Activated naive CD8-positive, alpha-beta T cell (primary cell): ENCODE measurements around the gene U2SURP.

Experiments used
- H3K27ac Mint-ChIP-seq: one replicate; pipeline ENCODE4 v1.8.0; 2021; ENCODE audit warnings: mixed read lengths
- H3K27me3 Mint-ChIP-seq: one replicate; pipeline ENCODE4 v1.8.0; 2021; ENCODE audit warnings: mixed read lengths
- H3K36me3 Mint-ChIP-seq: one replicate; pipeline ENCODE4 v1.8.0; 2021; ENCODE audit warnings: mixed read lengths
- H3K4me1 Mint-ChIP-seq: one replicate; pipeline ENCODE4 v1.8.0; 2021; ENCODE audit warnings: low read depth, mixed read lengths
- H3K4me3 Mint-ChIP-seq: one replicate; pipeline ENCODE4 v1.8.0; 2021; ENCODE audit warnings: mild to moderate bottlenecking, mixed read lengths
- H3K9me3 Mint-ChIP-seq: one replicate; pipeline ENCODE4 v1.8.0; 2021; ENCODE audit warnings: low read depth, mixed read lengths

The U2SURP gene

DNA sequence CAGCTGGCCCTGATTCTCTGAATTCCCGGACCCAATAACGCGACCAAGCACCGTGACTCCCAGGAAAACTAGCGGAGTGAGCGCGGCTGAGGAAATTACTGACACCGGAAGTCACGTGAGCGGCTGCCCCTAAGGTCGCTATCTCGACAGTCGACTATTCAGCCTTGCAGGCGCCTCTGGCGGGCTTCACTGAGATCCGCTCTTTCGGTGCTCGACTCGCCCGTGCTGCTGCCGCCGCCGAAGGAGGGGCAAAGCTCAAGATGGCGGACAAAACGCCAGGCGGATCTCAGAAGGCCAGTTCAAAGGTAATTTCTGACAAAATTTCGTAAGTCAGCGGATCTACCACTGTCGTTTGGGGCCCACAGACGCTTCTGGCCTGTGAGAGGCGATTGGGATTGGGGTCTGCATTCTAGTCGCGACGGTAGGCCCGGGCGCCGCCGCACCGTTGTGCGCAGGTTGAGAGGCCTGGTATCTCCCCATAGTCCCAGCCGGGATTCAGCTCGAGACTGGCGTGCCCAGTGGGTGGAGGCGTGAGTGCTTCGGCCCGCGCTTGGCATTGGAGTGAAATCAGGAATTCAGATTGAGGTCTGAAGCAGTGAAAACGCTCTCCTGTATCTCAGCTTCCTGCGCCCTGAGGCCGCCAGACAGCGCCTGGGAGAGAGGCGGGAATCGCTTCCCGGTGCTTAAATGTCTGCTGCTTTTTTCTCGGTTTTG lies at the start of gene U2SURP:
Gene U2SURP (plus strand): TSS at position 202 of the 714 bp plus-strand sequence. CDS start 59 bp downstream, at position 261.
- Mint-ChIP-seq H3K9me3 (no peaks in the 10 kb centered on the region), H3K4me1 (peaks cover 41% of the 10 kb centered on the region), H3K27me3 (no peaks in the 10 kb centered on the region), H3K27ac (peak within 1 kb of the TSS; percentile 100), H3K4me3 (peak within 1 kb of the TSS; percentile 99), H3K36me3 (peaks cover 5% of the 10 kb centered on the region)

DNA sequence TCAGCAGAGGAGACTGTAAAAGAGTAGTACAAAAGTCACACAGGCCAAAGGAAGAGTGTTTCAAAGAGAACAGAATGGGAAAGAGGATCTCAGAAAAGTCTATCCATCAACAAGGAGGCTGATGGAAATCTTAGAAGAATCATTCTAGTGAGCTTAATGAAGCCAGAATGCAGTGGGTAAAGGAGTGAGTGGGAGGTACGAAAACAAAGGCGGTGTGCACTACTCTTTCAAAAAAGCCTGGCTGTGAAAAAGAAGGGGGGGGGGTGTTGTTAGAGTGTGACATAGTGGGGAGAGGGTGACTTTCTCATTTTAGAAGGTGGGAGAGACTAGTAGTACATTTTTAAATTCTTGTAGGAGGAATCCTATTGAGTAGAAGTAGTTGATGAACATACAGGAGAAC lies 49.6 kb upstream of the U2SURP start:
- Mint-ChIP-seq H3K9me3 (no peaks in the 10 kb centered on the region), H3K27me3 (peaks cover 23% of the 10 kb centered on the region), H3K4me1 (no peaks in the 10 kb centered on the region)

GRCh38 chr3:142952272-142953193 lies 48.8 kb upstream of the U2SURP start:
- no peaks in the 10 kb centered on the region for H3K9me3 Mint-ChIP-seq
- no peak overlapping the region for H3K4me3 Mint-ChIP-seq
- H3K27me3 Mint-ChIP-seq: peaks cover 24% of the 10 kb centered on the region
- no peaks in the 10 kb centered on the region for H3K4me1 Mint-ChIP-seq
- no peak overlapping the region for H3K27ac Mint-ChIP-seq
- H3K36me3 Mint-ChIP-seq: no peaks in the 10 kb centered on the region

More for the DNA sequence above, 49.6 kb upstream of the U2SURP start:
- no peak overlapping the region for H3K4me3 Mint-ChIP-seq
- no peaks in the 10 kb centered on the region for H3K36me3 Mint-ChIP-seq
- H3K27ac Mint-ChIP-seq: no peak overlapping the region

- no peaks in the 10 kb centered on the region for H3K9me3 Mint-ChIP-seq
- no peak overlapping the region for H3K4me3 Mint-ChIP-seq
- H3K27ac Mint-ChIP-seq: no peak overlapping the region
- H3K27me3 Mint-ChIP-seq: peaks cover 23% of the 10 kb centered on the region
- H3K36me3 Mint-ChIP-seq: no peaks in the 10 kb centered on the region
- H3K4me1 Mint-ChIP-seq: no peaks in the 10 kb centered on the region
Measured at GRCh38 chr3:142953443-142953842, 47.9 kb upstream of the U2SURP start.

GRCh38 chr3:142958707-142959106 lies 42.7 kb upstream of the U2SURP start:
- Mint-ChIP-seq H3K36me3 (no peaks in the 10 kb centered on the region), H3K27me3 (peaks cover 40% of the 10 kb centered on the region), H3K4me1 (peaks cover 10% of the 10 kb centered on the region), H3K27ac (no peak overlapping the region), H3K4me3 (no peak overlapping the region), H3K9me3 (no peaks in the 10 kb centered on the region)

GRCh38 chr3:142960322-142960850 lies 41.0 kb upstream of the U2SURP start:
- Mint-ChIP-seq H3K4me1 (peaks cover 13% of the 10 kb centered on the region), H3K4me3 (no peak overlapping the region), H3K36me3 (no peaks in the 10 kb centered on the region), H3K9me3 (no peaks in the 10 kb centered on the region), H3K27me3 (peaks cover 48% of the 10 kb centered on the region), H3K27ac (no peak overlapping the region)

DNA sequence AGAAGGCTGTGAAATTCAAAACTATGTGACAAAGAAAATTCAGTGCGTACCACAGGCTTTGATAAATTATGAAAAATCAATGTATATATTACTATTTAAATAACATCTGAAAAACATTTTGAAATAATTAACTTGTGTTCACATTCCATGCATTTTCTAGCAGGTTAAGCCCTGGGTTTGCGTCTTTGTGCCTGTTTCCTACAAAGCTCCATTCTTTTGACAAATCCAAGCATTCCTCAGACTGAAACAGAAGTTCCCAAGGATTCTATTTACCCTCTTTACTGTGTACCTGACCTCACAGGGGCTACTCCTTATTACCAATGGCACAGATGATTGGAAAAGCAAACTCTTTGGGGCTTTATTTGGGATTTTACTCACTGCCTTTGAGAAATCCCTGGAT lies 39.8 kb upstream of the U2SURP start:
- no peak overlapping the region for H3K4me3 Mint-ChIP-seq
- H3K27me3 Mint-ChIP-seq: peaks cover 48% of the 10 kb centered on the region
- no peaks in the 10 kb centered on the region for H3K36me3 Mint-ChIP-seq
- H3K9me3 Mint-ChIP-seq: no peaks in the 10 kb centered on the region
- H3K27ac Mint-ChIP-seq: no peak overlapping the region
- peaks cover 13% of the 10 kb centered on the region for H3K4me1 Mint-ChIP-seq

DNA sequence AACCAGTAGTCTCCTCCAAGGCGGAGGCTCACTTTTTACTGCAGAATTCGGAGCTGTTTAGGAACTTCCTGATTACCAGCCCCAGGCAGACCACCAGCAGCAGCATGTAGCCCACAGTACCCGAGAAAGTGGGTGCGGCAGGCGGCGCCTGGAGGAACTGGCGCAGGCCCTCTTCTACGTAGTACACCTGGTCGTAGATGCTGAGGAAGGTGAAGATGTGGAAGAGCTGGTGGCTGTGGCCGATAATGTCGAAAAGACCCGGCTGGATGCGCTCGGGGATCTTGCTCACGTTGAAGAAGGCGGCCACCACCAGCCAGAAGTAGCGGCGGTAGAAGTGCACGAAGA lies 39.2 kb upstream of the U2SURP start:
- Mint-ChIP-seq H3K27me3 (peaks cover 49% of the 10 kb centered on the region), H3K4me3 (peak overlapping the region; percentile 86), H3K4me1 (peaks cover 13% of the 10 kb centered on the region)

DNA sequence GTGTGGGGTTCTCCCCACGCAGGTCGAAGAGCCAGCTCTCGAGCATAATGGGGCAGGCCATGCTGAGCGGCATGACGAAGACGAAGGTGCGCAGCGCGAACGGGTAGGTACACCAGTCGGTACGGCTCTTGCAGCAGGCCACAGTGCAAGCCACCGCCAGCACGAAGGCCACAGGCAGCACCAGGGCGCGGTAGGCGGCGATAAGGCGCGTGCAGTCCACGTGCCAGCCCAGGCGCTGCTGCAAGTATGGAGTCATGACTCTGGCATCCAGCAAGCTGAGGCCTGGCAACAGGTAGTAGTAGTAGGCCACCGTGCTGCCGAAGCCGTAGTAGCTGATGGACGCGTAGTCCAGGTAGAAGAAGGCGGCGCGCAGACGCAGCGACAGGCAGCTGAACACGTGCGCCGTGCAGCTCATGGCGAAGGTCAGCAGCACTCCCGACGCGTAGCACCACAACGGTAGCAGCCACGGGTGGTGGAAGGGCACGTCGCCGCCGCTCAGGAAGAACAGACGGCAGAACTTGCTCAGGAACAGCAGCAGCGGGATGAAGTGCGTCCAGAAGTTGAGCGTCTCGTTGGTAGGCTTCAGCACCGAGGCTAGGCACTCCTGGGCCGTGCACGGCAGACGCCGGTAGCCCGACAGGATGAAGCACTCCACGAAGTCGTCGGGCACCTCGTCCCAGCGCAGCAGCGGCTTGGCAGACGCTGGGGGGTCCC lies 38.7 kb upstream of the U2SURP start:
- Mint-ChIP-seq H3K27ac (peak overlapping the region; percentile 34), H3K36me3 (no peaks in the 10 kb centered on the region), H3K9me3 (no peaks in the 10 kb centered on the region), H3K27me3 (peaks cover 46% of the 10 kb centered on the region), H3K4me1 (peaks cover 13% of the 10 kb centered on the region), H3K4me3 (peak overlapping the region; percentile 86)

More for the DNA sequence above, 39.2 kb upstream of the U2SURP start:
- H3K36me3 Mint-ChIP-seq: no peaks in the 10 kb centered on the region
- H3K9me3 Mint-ChIP-seq: no peaks in the 10 kb centered on the region
- H3K27ac Mint-ChIP-seq: no peak overlapping the region

DNA sequence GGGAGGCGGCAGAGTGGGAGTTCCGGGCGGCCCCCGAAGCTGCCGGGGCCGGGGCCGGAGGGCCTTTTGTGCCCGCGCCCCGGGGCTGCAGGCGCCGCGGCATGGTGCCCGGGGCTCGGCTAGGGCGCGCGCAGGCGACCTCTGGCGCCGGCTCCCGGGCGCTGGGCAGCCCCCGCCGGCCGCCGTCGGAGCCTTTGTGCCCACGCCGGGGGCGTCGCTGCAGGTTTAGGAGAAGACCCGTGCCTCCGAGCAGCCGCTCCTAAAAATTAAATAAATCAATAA lies 38.2 kb upstream of the U2SURP start:
- H3K4me3 Mint-ChIP-seq: peak overlapping the region; percentile 86
- peaks cover 46% of the 10 kb centered on the region for H3K27me3 Mint-ChIP-seq
- no peak overlapping the region for H3K27ac Mint-ChIP-seq
- no peaks in the 10 kb centered on the region for H3K9me3 Mint-ChIP-seq
- H3K4me1 Mint-ChIP-seq: peaks cover 13% of the 10 kb centered on the region
- no peaks in the 10 kb centered on the region for H3K36me3 Mint-ChIP-seq

GRCh38 chr3:142963516-142964448 lies 37.6 kb upstream of the U2SURP start, which contains the start of gene PAQR9:
PAQR9 (minus strand) TSS chr3:142963674; CDS start chr3:142963336, 338 bp downstream.
- peak within 1 kb of the TSS; percentile 34 for H3K27ac Mint-ChIP-seq
- peak within 1 kb of the TSS; percentile 86 for H3K4me3 Mint-ChIP-seq
- no peaks in the 10 kb centered on the region for H3K36me3 Mint-ChIP-seq
- peaks cover 46% of the 10 kb centered on the region for H3K27me3 Mint-ChIP-seq
- peaks cover 13% of the 10 kb centered on the region for H3K4me1 Mint-ChIP-seq
- H3K9me3 Mint-ChIP-seq: no peaks in the 10 kb centered on the region

DNA sequence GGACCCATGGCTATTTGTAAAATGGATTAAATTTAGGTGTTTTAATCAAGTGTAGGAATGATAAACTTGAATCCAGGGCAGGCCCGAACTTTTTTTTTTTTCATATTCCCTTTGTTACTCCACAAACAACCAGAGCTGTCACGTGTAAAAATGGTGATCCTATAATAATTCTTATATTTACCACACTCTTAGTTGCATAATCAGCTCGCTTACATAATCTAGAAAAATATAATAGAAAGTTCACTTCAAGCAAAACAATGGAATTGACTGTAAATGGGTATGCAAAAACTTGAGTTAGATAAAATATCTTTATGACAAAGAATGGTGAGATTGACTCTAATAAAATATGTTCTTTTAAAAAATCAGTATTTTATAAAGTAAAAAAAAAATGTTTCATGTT lies 35.8 kb upstream of the U2SURP start:
- H3K4me3 Mint-ChIP-seq: no peak overlapping the region
- H3K36me3 Mint-ChIP-seq: no peaks in the 10 kb centered on the region
- peaks cover 35% of the 10 kb centered on the region for H3K27me3 Mint-ChIP-seq
- H3K4me1 Mint-ChIP-seq: peaks cover 13% of the 10 kb centered on the region
- no peaks in the 10 kb centered on the region for H3K9me3 Mint-ChIP-seq
- H3K27ac Mint-ChIP-seq: no peak overlapping the region

DNA sequence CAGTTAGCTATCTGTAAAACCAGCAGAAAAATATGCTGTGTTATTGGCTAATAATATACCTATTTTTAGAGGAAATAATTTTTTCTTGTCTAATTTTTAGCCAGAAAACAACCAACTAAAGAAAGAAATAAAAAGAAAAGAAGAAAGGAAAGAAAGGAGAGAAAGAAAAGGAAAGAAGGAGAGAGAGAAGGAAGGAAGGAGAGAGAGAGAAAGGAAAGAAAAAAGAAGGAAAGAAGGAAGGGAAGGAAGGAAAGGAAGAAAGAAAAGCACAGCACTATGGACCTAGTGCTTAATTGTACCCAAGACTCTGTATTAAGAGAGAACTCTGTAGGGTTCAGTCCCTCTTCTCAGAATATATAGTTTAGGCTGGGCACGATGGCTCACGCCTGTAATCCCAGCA lies 34.6 kb upstream of the U2SURP start:
- peaks cover 34% of the 10 kb centered on the region for H3K27me3 Mint-ChIP-seq
- no peak overlapping the region for H3K4me3 Mint-ChIP-seq
- H3K36me3 Mint-ChIP-seq: no peaks in the 10 kb centered on the region
- H3K27ac Mint-ChIP-seq: no peak overlapping the region
- H3K9me3 Mint-ChIP-seq: no peaks in the 10 kb centered on the region
- peaks cover 13% of the 10 kb centered on the region for H3K4me1 Mint-ChIP-seq
